ENCODE measurements around the gene KIAA0513.

The KIAA0513 gene

GRCh38 chr16:85062845-85063244 is 35.2 kb downstream of the KIAA0513 start:
- no peak for DNase-seq
- no peaks in the 10 kb centered on the region for H3K36me3 Mint-ChIP-seq (ENCODE audit: low read depth)
- no peak overlapping the region for H3K4me3 Mint-ChIP-seq
- H3K27me3 Mint-ChIP-seq (ENCODE audit: low read depth, poor library complexity), result peaks cover 8% of the 10 kb centered on the region
- H3K9me3 Mint-ChIP-seq, result no peaks in the 10 kb centered on the region
- H3K27ac Mint-ChIP-seq, result no peak overlapping the region
- no peak for TF ChIP-seq CTCF (IDR thresholded peaks at IDR 0.05)
- H3K4me1 Mint-ChIP-seq, result peaks cover 11% of the 10 kb centered on the region

GRCh38 chr16:85064186-85064585 is 36.6 kb downstream of the KIAA0513 start:
- no peak for DNase-seq
- H3K9me3 Mint-ChIP-seq, result no peaks in the 10 kb centered on the region
- H3K4me1 Mint-ChIP-seq, result peaks cover 11% of the 10 kb centered on the region
- no peak overlapping the region for H3K4me3 Mint-ChIP-seq
- H3K36me3 Mint-ChIP-seq (ENCODE audit: low read depth), result no peaks in the 10 kb centered on the region
- peaks cover 8% of the 10 kb centered on the region for H3K27me3 Mint-ChIP-seq (ENCODE audit: low read depth, poor library complexity)
- no peak for TF ChIP-seq CTCF (IDR thresholded peaks at IDR 0.05)
- no peak overlapping the region for H3K27ac Mint-ChIP-seq

- Mint-ChIP-seq H3K36me3 (ENCODE audit: low read depth) (no peaks in the 10 kb centered on the region), H3K4me3 (no peak overlapping the region), H3K9me3 (no peaks in the 10 kb centered on the region), H3K27ac (no peak overlapping the region), H3K27me3 (ENCODE audit: low read depth, poor library complexity) (peaks cover 8% of the 10 kb centered on the region), H3K4me1 (peaks cover 11% of the 10 kb centered on the region)
- no peak for DNase-seq
- no peak for TF ChIP-seq CTCF (IDR thresholded peaks at IDR 0.05)
Observed at GRCh38 chr16:85065099-85065498, 37.5 kb downstream of the KIAA0513 start.

GRCh38 chr16:85066346-85066885 is 38.8 kb downstream of the KIAA0513 start:
- H3K9me3 Mint-ChIP-seq, result no peaks in the 10 kb centered on the region
- H3K27ac Mint-ChIP-seq, result no peak overlapping the region
- H3K27me3 Mint-ChIP-seq (ENCODE audit: low read depth, poor library complexity), result peaks cover 3% of the 10 kb centered on the region
- no peak overlapping the region for H3K4me3 Mint-ChIP-seq
- H3K36me3 Mint-ChIP-seq (ENCODE audit: low read depth), result no peaks in the 10 kb centered on the region
- no peak for DNase-seq
- no peak for TF ChIP-seq CTCF (IDR thresholded peaks at IDR 0.05)
- peaks cover 16% of the 10 kb centered on the region for H3K4me1 Mint-ChIP-seq

GRCh38 chr16:85067024-85067423 is 39.4 kb downstream of the KIAA0513 start:
- no peaks in the 10 kb centered on the region for H3K9me3 Mint-ChIP-seq
- no peak overlapping the region for H3K27ac Mint-ChIP-seq
- H3K4me1 Mint-ChIP-seq, result peaks cover 16% of the 10 kb centered on the region
- H3K4me3 Mint-ChIP-seq, result no peak overlapping the region
- no peaks in the 10 kb centered on the region for H3K27me3 Mint-ChIP-seq (ENCODE audit: low read depth, poor library complexity)
- no peaks in the 10 kb centered on the region for H3K36me3 Mint-ChIP-seq (ENCODE audit: low read depth)
- no peak for TF ChIP-seq CTCF (IDR thresholded peaks at IDR 0.05)
- DNase-seq, result no peak

- Mint-ChIP-seq H3K27me3 (ENCODE audit: low read depth, poor library complexity) (no peaks in the 10 kb centered on the region), H3K4me3 (no peak overlapping the region), H3K4me1 (peaks cover 16% of the 10 kb centered on the region), H3K27ac (no peak overlapping the region), H3K36me3 (ENCODE audit: low read depth) (no peaks in the 10 kb centered on the region), H3K9me3 (no peaks in the 10 kb centered on the region)
- no peak for TF ChIP-seq CTCF (IDR thresholded peaks at IDR 0.05)
- no peak for DNase-seq
Observed at GRCh38 chr16:85067426-85067825, 39.8 kb downstream of the KIAA0513 start.

Data from nephron progenitor cell (in vitro differentiated cells).